ENCODE measurements around the gene NISCH. TPM values are rescaled to one million over a fixed set of nuclear protein-coding genes. Genes with fewer than 3 reads are reported as not detected.

The NISCH gene
- total RNA-seq, 1 experiment from 2014 or later, result 60.4 TPM

- Histone ChIP-seq H3K79me2 (ENCODE audit: low read length) (no peaks in the 10 kb centered on the region), H3K4me3 (ENCODE audit: low read length) (no peak overlapping the region), H3K9ac (ENCODE audit: low read length) (no peak overlapping the region), H3K4me1 (ENCODE audit: insufficient read depth, low read length) (no peaks in the 10 kb centered on the region), H3K36me3 (ENCODE audit: low read depth, low read length) (no peaks in the 10 kb centered on the region), H4K20me1 (ENCODE audit: low read length) (no peaks in the 10 kb centered on the region), H3F3A (ENCODE audit: low read length, unreplicated experiment) (no peaks in the 10 kb centered on the region), H3K27ac (ENCODE audit: low read length) (no peak overlapping the region), H3K9me3 (ENCODE audit: low read length) (no peaks in the 10 kb centered on the region), H3K9me2 (replicated peaks; ENCODE audit: low read length) (no peaks in the 10 kb centered on the region), H3K27me3 (ENCODE audit: low read length) (no peaks in the 10 kb centered on the region), H3K4me2 (ENCODE audit: low read length) (no peak overlapping the region), H2AFZ (ENCODE audit: low read length) (no peak overlapping the region)
- intact Hi-C loops (cut with micrococcal nuclease), result loop anchor here (1.0 kb wide), 1 partner anchor 19 kb away; no protein-coding TSS in a partner anchor
- CTCF ChIA-PET, result no interaction called here
- POLR2A ChIA-PET (ENCODE audit: unreplicated experiment), result no interaction called here
- BruUV-seq (replicated peaks), result no TSS peak
- TF ChIP-seq EZH2phosphoT487 (IDR thresholded peaks at IDR 0.05; ENCODE audit: borderline replicate concordance, low read length) (no peak), CTCF (conservative IDR thresholded peaks at IDR 0.05; ENCODE audit: low read depth, low read length) (peak; percentile 91)
- ATAC-seq (peak; percentile 99), DNase-seq (peak; percentile 82)
Measured at GRCh38 chr3:52428151-52429005, 27.0 kb upstream of the NISCH start.

- Histone ChIP-seq H3K36me3 (ENCODE audit: low read depth, low read length) (no peaks in the 10 kb centered on the region), H4K20me1 (ENCODE audit: low read length) (no peaks in the 10 kb centered on the region), H3K4me2 (ENCODE audit: low read length) (no peak overlapping the region), H3K27ac (ENCODE audit: low read length) (no peak overlapping the region), H3K79me2 (ENCODE audit: low read length) (no peaks in the 10 kb centered on the region), H3K9me2 (replicated peaks; ENCODE audit: low read length) (no peaks in the 10 kb centered on the region), H3K4me1 (ENCODE audit: insufficient read depth, low read length) (no peaks in the 10 kb centered on the region), H3K9me3 (ENCODE audit: low read length) (no peaks in the 10 kb centered on the region), H3K27me3 (ENCODE audit: low read length) (no peaks in the 10 kb centered on the region), H3K4me3 (ENCODE audit: low read length) (no peak overlapping the region), H3F3A (ENCODE audit: low read length, unreplicated experiment) (no peaks in the 10 kb centered on the region), H3K9ac (ENCODE audit: low read length) (no peak overlapping the region), H2AFZ (ENCODE audit: low read length) (no peak overlapping the region)
- DNase-seq, result no peak
- TF ChIP-seq CTCF (conservative IDR thresholded peaks at IDR 0.05; ENCODE audit: low read depth, low read length) (no peak), EZH2 (IDR thresholded peaks at IDR 0.05; ENCODE audit: low read length, unreplicated experiment) (no peak), EZH2phosphoT487 (IDR thresholded peaks at IDR 0.05; ENCODE audit: borderline replicate concordance, low read length) (no peak)
- POLR2A ChIA-PET (ENCODE audit: unreplicated experiment), result no interaction called here
- CTCF ChIA-PET, result interaction anchor here (0.5 kb wide), 1 partner anchor 40 kb away, joined by 3 read pairs; no protein-coding TSS in a partner anchor
- no TSS peak for BruUV-seq (replicated peaks)
- ATAC-seq, result peak; percentile 8; the same call in 1 of the 2 replicates
- intact Hi-C loops (cut with micrococcal nuclease), result no loop called here
Measured at GRCh38 chr3:52429031-52429430, 26.4 kb upstream of the NISCH start.

- Histone ChIP-seq H3K4me3 (ENCODE audit: low read length) (no peak overlapping the region), H3K4me1 (ENCODE audit: insufficient read depth, low read length) (no peaks in the 10 kb centered on the region), H2AFZ (ENCODE audit: low read length) (no peak overlapping the region), H3K4me2 (ENCODE audit: low read length) (no peak overlapping the region), H3K27me3 (ENCODE audit: low read length) (no peaks in the 10 kb centered on the region), H3F3A (ENCODE audit: low read length, unreplicated experiment) (no peaks in the 10 kb centered on the region), H3K36me3 (ENCODE audit: low read depth, low read length) (no peaks in the 10 kb centered on the region), H3K79me2 (ENCODE audit: low read length) (no peaks in the 10 kb centered on the region), H3K9ac (ENCODE audit: low read length) (no peak overlapping the region), H3K27ac (ENCODE audit: low read length) (no peak overlapping the region), H4K20me1 (ENCODE audit: low read length) (no peaks in the 10 kb centered on the region), H3K9me2 (replicated peaks; ENCODE audit: low read length) (no peaks in the 10 kb centered on the region), H3K9me3 (ENCODE audit: low read length) (no peaks in the 10 kb centered on the region)
- ATAC-seq (no peak), DNase-seq (no peak)
- ChIA-PET POLR2A (ENCODE audit: unreplicated experiment) (no interaction called here), CTCF (interaction anchor here (0.5 kb wide), 1 partner anchor 39 kb away, joined by 3 read pairs; no protein-coding TSS in a partner anchor)
- intact Hi-C loops (cut with micrococcal nuclease), result no loop called here
- no TSS peak for BruUV-seq (replicated peaks)
- TF ChIP-seq CTCF (conservative IDR thresholded peaks at IDR 0.05; ENCODE audit: low read depth, low read length), result no peak
- no peak for TF ChIP-seq EZH2 (IDR thresholded peaks at IDR 0.05; ENCODE audit: low read length, unreplicated experiment)
- TF ChIP-seq EZH2phosphoT487 (IDR thresholded peaks at IDR 0.05; ENCODE audit: borderline replicate concordance, low read length), result no peak
Measured at GRCh38 chr3:52429779-52430415, 25.5 kb upstream of the NISCH start.

All from PC-3 (cell line).